Lung (tissue), 12 donors: ENCODE data around the gene EYA3. TPM values are rescaled to one million over a fixed set of nuclear protein-coding genes. Genes with fewer than 3 reads are reported as not detected.
A peak's percentile ranks its signal among the peaks of the same experiment; 100 is the strongest.

Source experiments
- ATAC-seq: fragments of 200-7000 bp; cut with Tn5 transposase; one replicate; pipeline ENCODE4 v1.9.1; 2020; ENCODE audit warnings: moderate number of reproducible peaks; ENCODE audit not compliant: insufficient read depth, low FRiP score
- DNase-seq, 3 donors: peaks; one replicate each; pipeline ENCODE4 v3.0.0-alpha.2; 2013 to 2017
- H3K27ac ChIP-seq, 2 donors: one replicate each; pipeline ENCODE4 v1.5.1; 2013; ENCODE audit warnings: mild to moderate bottlenecking in 2 of 2, moderate library complexity in 2 of 2, control low read depth in 1 of 2, inconsistent platforms in 1 of 2, low read depth in 1 of 2, low read length in 1 of 2
- H3K27me3 ChIP-seq, 3 donors: one replicate each; pipeline ENCODE4 v1.5.1; 2013; ENCODE audit warnings: low read length in 2 of 3; ENCODE audit not compliant: control insufficient read depth in 3 of 3, insufficient read depth in 3 of 3
- H3K36me3 ChIP-seq, 4 donors: one replicate each; pipeline ENCODE4 v1.5.1; 2013; ENCODE audit warnings: low read length in 4 of 4, mild to moderate bottlenecking in 1 of 4, moderate library complexity in 1 of 4; ENCODE audit not compliant: control insufficient read depth in 4 of 4, insufficient read depth in 4 of 4
- H3K4me1 ChIP-seq, 5 donors: one replicate each; pipeline ENCODE4 v1.5.1; 2013; ENCODE audit warnings: low read length in 5 of 5, mild to moderate bottlenecking in 2 of 5, moderate library complexity in 1 of 5; ENCODE audit not compliant: control insufficient read depth in 5 of 5, insufficient read depth in 5 of 5
- H3K4me3 ChIP-seq: one replicate; pipeline ENCODE4 v1.5.1; 2013; ENCODE audit warnings: mild to moderate bottlenecking, control low read depth, moderate library complexity
- H3K9ac ChIP-seq, 2 donors: one replicate each; pipeline ENCODE4 v1.5.1; 2013; ENCODE audit warnings: low read length in 2 of 2, control low read depth in 1 of 2; ENCODE audit not compliant: insufficient read depth in 1 of 2
- H3K9me3 ChIP-seq, 4 donors: one replicate each; pipeline ENCODE4 v1.5.1; 2013; ENCODE audit warnings: low read length in 3 of 4, mild to moderate bottlenecking in 1 of 4, moderate library complexity in 1 of 4; ENCODE audit not compliant: control insufficient read depth in 4 of 4, insufficient read depth in 3 of 4
- WGBS, 2 donors: extraction: QIAGEN DNeasy Blood & Tissue Kit; methylation state at CpG; one replicate each; pipeline ENCODE4 v1.1.7; 2013; 5-methylcytosine and 5-hydroxymethylcytosine counted together
- polyA plus RNA-seq, 2 donors: library from polyadenylated mRNA; stranded (reverse); fragments of 200-250 nt; gene quantifications; one replicate each; pipeline ENCODE4 v1.2.1, GENCODE V29; 2013
- total RNA-seq, 2 donors: library from RNA; depleted of rRNA in 1 of 2; stranded (reverse); fragments of >200 nt in 1 of 2; gene quantifications; one replicate each; pipeline ENCODE4 v1.2.1, GENCODE V29; 2014 to 2021
- TF ChIP-seq, protein P1 (sequence below): IDR thresholded peaks from 2 replicates; pipeline ENCODE4 v1.5.1; 2012; ENCODE audit warnings: mild to moderate bottlenecking; ENCODE audit errors: control extremely low read depth, extremely low read depth
- donor health status: control.
- donor health status: control.
- donor health status: Bipolar disorder and iron deficiency.
- donor health status: healthy.
- donor health status: DM: yes; HTN: yes; CAD: no.

EYA3 gene
- total and polyA plus RNA-seq, 4 donors = 6.3 to 21.8 (median 13.4) TPM

GRCh38 chr1:28085129-28085528 is 3.3 kb downstream of the EYA3 start:
- H3K4me3 ChIP-seq = no peak overlapping the region
- no peaks in the 10 kb centered on the region for H3K36me3 ChIP-seq
- H3K9ac ChIP-seq = no peak overlapping the region
- TF ChIP-seq, protein P1, sequence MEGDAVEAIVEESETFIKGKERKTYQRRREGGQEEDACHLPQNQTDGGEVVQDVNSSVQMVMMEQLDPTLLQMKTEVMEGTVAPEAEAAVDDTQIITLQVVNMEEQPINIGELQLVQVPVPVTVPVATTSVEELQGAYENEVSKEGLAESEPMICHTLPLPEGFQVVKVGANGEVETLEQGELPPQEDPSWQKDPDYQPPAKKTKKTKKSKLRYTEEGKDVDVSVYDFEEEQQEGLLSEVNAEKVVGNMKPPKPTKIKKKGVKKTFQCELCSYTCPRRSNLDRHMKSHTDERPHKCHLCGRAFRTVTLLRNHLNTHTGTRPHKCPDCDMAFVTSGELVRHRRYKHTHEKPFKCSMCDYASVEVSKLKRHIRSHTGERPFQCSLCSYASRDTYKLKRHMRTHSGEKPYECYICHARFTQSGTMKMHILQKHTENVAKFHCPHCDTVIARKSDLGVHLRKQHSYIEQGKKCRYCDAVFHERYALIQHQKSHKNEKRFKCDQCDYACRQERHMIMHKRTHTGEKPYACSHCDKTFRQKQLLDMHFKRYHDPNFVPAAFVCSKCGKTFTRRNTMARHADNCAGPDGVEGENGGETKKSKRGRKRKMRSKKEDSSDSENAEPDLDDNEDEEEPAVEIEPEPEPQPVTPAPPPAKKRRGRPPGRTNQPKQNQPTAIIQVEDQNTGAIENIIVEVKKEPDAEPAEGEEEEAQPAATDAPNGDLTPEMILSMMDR = no peak
- H3K4me1 ChIP-seq = peaks cover 0 to 13% (median 4%) of the 10 kb centered on the region in 5 donors
- DNase-seq (no peak), ATAC-seq (no peak)
- WGBS, 2 donors = 90 to 94% methylated on average over 5 of the region's 5 CpGs
- no peaks in the 10 kb centered on the region for H3K9me3 ChIP-seq
- H3K27ac ChIP-seq = no peak overlapping the region
- H3K27me3 ChIP-seq = no peaks in the 10 kb centered on the region

DNA sequence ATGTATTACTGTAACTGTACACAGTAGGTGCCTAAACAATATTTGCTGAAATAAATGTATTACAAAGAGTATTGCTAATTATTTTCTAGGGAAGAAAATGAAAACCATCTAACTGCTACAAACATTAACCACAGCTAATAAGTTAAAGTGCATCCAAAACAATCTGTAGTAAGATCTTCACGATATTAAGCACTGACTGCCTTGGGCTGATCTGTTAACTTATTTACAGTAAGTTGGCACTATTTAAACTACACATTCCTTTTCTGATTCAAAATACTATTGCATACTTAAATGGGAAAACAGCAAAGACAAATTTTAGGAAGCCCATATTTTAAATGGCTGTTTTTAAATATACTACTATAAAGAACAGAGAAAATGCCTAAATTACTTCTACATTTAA is 4.5 kb downstream of the EYA3 start:
- TF ChIP-seq, protein P1 = no peak
- no peaks in the 10 kb centered on the region for H3K27me3 ChIP-seq
- peaks cover 0 to 16% (median 4%) of the 10 kb centered on the region in 5 donors for H3K4me1 ChIP-seq
- H3K27ac ChIP-seq = no peak overlapping the region
- ATAC-seq (no peak), DNase-seq (no peak)
- no peaks in the 10 kb centered on the region for H3K9me3 ChIP-seq
- H3K9ac ChIP-seq = no peak overlapping the region
- WGBS, 2 donors = 44 to 80% methylated on average over 1 of the region's 1 CpG
- H3K36me3 ChIP-seq = peaks cover 0 to 3% (median 0%) of the 10 kb centered on the region in 4 donors
- no peak overlapping the region for H3K4me3 ChIP-seq

- Histone ChIP-seq H3K27ac (peak overlapping the region; percentile 39 to 42), H3K4me1 (peaks cover 0 to 22% (median 3%) of the 10 kb centered on the region in 5 donors), H3K36me3 (peaks cover 0 to 3% (median 0%) of the 10 kb centered on the region in 4 donors), H3K9ac (no peak overlapping the region), H3K27me3 (no peaks in the 10 kb centered on the region), H3K4me3 (no peak overlapping the region), H3K9me3 (no peaks in the 10 kb centered on the region)
- peak in 2 of 3 donors; percentile 48 to 74 for DNase-seq
- no peak for ATAC-seq
- TF ChIP-seq, protein P1 = no peak
- WGBS, 2 donors = 60 to 61% methylated on average over 8 of the region's 8 CpGs
Observed at GRCh38 chr1:28078680-28079626, 9.5 kb downstream of the EYA3 start.
